Hepatocyte (in vitro differentiated cells): ENCODE results near the gene PDGFA.

Experiments used
- EZH2 ChIP-seq: fragments of 200-600 bp; sonication (generic); IDR thresholded peaks from 2 replicates; pipeline ENCODE4 v1.6.1; 2016; ENCODE audit warnings: antibody characterized with exemption, mild to moderate bottlenecking, borderline replicate concordance
- TF ChIP-seq, protein P1 (sequence below): fragments of 200-600 bp; sonication (generic); IDR thresholded peaks from 2 replicates; pipeline ENCODE4 v1.5.1; 2016; ENCODE audit warnings: antibody characterized with exemption, mild to moderate bottlenecking; ENCODE audit not compliant: poor library complexity

GRCh38 chr7:542131-542712 lies 22.6 kb upstream of the PDGFA start:
- TF ChIP-seq, protein P1, sequence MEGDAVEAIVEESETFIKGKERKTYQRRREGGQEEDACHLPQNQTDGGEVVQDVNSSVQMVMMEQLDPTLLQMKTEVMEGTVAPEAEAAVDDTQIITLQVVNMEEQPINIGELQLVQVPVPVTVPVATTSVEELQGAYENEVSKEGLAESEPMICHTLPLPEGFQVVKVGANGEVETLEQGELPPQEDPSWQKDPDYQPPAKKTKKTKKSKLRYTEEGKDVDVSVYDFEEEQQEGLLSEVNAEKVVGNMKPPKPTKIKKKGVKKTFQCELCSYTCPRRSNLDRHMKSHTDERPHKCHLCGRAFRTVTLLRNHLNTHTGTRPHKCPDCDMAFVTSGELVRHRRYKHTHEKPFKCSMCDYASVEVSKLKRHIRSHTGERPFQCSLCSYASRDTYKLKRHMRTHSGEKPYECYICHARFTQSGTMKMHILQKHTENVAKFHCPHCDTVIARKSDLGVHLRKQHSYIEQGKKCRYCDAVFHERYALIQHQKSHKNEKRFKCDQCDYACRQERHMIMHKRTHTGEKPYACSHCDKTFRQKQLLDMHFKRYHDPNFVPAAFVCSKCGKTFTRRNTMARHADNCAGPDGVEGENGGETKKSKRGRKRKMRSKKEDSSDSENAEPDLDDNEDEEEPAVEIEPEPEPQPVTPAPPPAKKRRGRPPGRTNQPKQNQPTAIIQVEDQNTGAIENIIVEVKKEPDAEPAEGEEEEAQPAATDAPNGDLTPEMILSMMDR = no peak
- no peak for TF ChIP-seq EZH2
